Measurements from ENCODE around the gene MMS22L.

The MMS22L gene

DNA sequence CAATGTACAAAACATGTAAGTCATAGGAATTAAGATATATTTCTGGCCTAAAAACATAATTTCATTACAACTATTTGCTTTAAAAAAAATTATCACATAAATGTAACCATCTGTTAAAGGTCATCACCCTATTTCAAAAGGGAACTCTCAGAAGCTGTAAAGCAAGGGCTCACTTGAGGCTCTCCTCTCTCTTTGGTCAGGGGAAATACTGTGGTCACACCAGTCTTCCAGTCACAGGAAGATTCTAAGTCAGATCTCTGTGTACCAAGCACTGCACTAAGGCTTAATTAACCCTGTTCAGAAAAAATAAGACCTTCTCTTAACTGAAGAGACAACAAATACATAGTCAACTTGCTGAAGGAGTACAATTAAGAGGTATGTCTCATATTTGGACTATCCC, 75.6 kb downstream of the MMS22L start:
- TF ChIP-seq ZFX (IDR thresholded peaks at IDR 0.05; ENCODE audit: borderline replicate concordance), result no peak
- TF ChIP-seq, protein P1, sequence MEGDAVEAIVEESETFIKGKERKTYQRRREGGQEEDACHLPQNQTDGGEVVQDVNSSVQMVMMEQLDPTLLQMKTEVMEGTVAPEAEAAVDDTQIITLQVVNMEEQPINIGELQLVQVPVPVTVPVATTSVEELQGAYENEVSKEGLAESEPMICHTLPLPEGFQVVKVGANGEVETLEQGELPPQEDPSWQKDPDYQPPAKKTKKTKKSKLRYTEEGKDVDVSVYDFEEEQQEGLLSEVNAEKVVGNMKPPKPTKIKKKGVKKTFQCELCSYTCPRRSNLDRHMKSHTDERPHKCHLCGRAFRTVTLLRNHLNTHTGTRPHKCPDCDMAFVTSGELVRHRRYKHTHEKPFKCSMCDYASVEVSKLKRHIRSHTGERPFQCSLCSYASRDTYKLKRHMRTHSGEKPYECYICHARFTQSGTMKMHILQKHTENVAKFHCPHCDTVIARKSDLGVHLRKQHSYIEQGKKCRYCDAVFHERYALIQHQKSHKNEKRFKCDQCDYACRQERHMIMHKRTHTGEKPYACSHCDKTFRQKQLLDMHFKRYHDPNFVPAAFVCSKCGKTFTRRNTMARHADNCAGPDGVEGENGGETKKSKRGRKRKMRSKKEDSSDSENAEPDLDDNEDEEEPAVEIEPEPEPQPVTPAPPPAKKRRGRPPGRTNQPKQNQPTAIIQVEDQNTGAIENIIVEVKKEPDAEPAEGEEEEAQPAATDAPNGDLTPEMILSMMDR (IDR thresholded peaks at IDR 0.05), result no peak
- H3K27ac ChIP-seq, result no peak overlapping the region

DNA sequence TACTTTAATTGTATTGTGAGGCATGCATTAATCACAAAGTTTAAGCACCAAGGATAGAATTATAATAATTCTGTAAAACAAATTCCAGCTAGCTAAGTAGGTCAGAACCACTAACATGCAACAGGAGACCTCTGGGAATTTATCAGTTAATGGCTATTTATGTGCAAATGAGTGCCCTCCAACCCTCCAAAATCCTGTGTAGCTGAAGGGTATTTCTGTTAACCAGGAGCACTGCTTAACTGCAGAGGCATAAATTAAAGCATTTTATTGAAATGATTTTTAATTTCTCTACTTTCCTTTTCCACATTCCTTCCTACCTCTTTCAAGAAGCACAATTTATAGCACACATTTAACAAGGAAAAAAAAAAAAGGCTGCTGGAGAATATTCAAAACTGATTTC, 77.0 kb downstream of the MMS22L start:
- no peak for TF ChIP-seq ZFX (IDR thresholded peaks at IDR 0.05; ENCODE audit: borderline replicate concordance)
- TF ChIP-seq, protein P1 (IDR thresholded peaks at IDR 0.05), result no peak
- no peak overlapping the region for H3K27ac ChIP-seq

DNA sequence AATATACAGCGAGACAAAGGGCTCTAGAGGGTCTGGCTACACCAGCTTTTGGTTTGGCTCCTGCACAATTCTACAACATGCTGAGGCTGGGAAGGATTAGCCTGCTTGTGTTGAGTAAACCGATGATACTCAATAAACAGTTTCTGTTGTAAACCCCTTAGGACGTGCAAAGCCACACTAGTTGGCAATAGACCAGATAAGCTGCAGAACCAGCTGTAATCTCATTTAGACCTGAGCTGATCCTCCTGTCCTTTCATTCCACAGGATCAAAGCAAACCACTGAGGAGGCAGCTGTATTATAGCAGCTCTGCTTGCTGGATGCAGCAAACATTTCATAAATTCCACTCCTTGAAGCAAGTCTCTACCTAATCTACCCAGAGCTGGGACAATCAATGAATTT, 79.7 kb downstream of the MMS22L start:
- no peak for TF ChIP-seq ZFX (IDR thresholded peaks at IDR 0.05; ENCODE audit: borderline replicate concordance)
- TF ChIP-seq, protein P1 (IDR thresholded peaks at IDR 0.05), result no peak
- H3K27ac ChIP-seq, result no peak overlapping the region

DNA sequence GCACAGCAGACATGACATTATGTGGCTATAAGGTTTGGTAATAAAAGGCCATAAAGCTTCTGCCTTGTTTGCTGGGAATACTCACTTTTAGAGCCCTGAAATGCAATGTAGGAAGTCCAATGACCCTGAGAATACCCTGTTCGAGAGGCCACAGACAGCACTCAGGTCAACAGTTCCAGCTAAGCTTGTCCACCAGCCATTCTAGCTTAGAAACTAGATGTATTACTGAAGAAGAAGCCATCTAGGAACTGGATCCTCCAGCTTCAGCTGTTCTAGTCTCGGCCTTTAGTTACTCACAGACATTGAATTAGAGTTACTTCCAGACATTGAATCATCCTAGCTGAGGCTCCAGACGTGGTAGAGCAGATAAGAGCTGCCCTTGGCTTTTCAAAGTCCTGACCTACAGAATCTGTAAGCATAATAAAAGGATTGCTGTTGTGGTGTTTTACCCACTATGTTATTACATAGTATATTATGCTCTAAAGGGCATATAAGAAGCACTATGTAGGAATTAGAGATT, 84.9 kb downstream of the MMS22L start:
- no peak for TF ChIP-seq ZFX (IDR thresholded peaks at IDR 0.05; ENCODE audit: borderline replicate concordance)
- TF ChIP-seq, protein P1 (IDR thresholded peaks at IDR 0.05), result no peak
- no peak overlapping the region for H3K27ac ChIP-seq

DNA sequence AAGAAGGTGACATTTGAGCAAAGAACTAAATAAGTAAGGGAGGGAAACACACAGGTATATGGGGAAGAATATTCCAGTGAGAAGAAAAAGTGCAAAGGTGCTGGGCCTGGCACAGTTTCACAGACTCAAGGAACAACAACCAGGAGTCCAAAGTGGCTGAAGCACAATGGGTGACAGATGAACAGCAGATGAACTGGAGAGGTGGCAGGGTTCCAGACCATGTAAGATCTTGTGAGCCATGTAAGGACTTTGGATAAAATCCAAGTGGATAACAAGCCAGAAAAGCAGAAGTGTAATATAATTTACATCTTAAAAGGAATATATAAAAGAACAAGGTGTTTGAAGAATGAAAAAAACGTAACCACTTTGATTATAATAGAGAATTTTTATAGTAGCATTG, 87.9 kb downstream of the MMS22L start:
- no peak overlapping the region for H3K27ac ChIP-seq
- TF ChIP-seq ZFX (IDR thresholded peaks at IDR 0.05; ENCODE audit: borderline replicate concordance), result no peak
- TF ChIP-seq, protein P1 (IDR thresholded peaks at IDR 0.05), result no peak

DNA sequence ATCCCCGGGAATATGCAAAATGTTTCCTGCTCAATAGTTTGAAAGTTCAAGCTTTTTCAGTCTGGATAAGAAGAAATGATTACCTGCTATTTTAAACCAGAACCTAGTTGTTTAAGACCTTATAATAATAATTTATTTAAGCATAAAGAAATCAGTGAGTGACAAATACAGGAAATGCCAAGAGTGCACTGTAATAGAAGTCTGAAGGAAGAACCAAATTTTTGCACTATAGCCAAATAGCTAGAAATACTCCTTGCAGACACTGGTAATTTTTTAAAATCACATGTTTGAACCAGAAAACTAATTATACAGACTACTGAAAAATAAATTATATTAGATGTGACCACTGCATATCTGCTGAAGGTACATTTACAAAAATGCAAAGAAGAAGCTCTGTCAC, 93.2 kb downstream of the MMS22L start:
- no peak overlapping the region for H3K27ac ChIP-seq
- TF ChIP-seq, protein P1 (IDR thresholded peaks at IDR 0.05), result no peak
- no peak for TF ChIP-seq ZFX (IDR thresholded peaks at IDR 0.05; ENCODE audit: borderline replicate concordance)

DNA sequence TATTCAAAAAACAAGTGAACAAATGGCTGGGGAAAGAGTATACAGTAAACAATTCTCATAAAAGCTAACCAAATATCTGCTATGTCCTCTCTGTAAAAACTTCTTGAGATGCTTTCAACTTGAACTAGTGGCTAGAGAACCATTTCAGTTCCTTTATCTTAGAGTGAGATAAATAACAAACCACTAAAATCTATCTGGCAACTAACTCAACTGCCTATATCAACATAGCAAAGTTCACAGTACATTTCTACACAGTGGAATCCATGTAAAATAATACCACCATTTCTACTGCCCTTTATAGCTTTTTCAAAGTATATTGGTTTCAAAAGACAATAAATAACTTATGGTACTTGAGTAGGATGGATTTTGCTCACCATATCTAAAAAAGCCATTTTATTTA, 95.1 kb downstream of the MMS22L start:
- TF ChIP-seq, protein P1 (IDR thresholded peaks at IDR 0.05), result no peak
- TF ChIP-seq ZFX (IDR thresholded peaks at IDR 0.05; ENCODE audit: borderline replicate concordance), result no peak
- H3K27ac ChIP-seq, result no peak overlapping the region
